H1 (cell line): ENCODE measurements around the gene ADGRV1. TPM values are rescaled to one million over a fixed set of nuclear protein-coding genes. Genes with fewer than 3 reads are reported as not detected.

Experiments used
- CTCF ChIA-PET: fragments of 300-600 bp; sonication (Branson Sonifier 250); formaldehyde crosslinking; loops from one replicate; lab custom pipeline; 2021; ENCODE audit not compliant: partially characterized antibody; lab: Charles Lee
- POLR2A ChIA-PET: fragments of 300-600 bp; sonication (Branson Sonifier 250); formaldehyde crosslinking; loops from one replicate; lab custom pipeline; 2021; ENCODE audit warnings: inconsistent platforms; ENCODE audit not compliant: partially characterized antibody; lab: Charles Lee
- DNase-seq, 2 experiments: peaks; one replicate each; pipeline versions ENCODE4 v3.0.0 to v3.0.0-alpha.2; 2010 to 2022; ENCODE audit warnings: low spot score in 2 of 2, low read depth in 1 of 2, mixed read lengths in 1 of 2
- FAIRE-seq: peaks from 2 replicates; lab custom pipeline; 2011; peaks lifted over from hg19 to GRCh38; lab: Jason Lieb, UNC
- H2AFZ ChIP-seq: 2 replicates; pipeline ENCODE4 v1.8.1; 2012; ENCODE audit warnings: low read length, inconsistent platforms
- H2AK5ac ChIP-seq: 2 replicates; pipeline ENCODE4 v1.6.1; 2013; ENCODE audit warnings: low read depth, low read length
- H2BK120ac ChIP-seq: replicated peaks from 2 replicates; pipeline ENCODE3; 2013; ENCODE audit warnings: low read depth, low read length, inconsistent platforms
- H2BK12ac ChIP-seq: 2 replicates; pipeline ENCODE4 v1.6.1; 2013; ENCODE audit warnings: low read depth, low read length
- H2BK15ac ChIP-seq: 2 replicates; pipeline ENCODE4 v1.6.1; 2013; ENCODE audit warnings: low read length
- H2BK20ac ChIP-seq: 2 replicates; pipeline ENCODE4 v1.6.1; 2013; ENCODE audit warnings: low read length
- H2BK5ac ChIP-seq: 2 replicates; pipeline ENCODE4 v1.6.1; 2013; ENCODE audit warnings: low read depth, low read length
- H3K14ac ChIP-seq: 2 replicates; pipeline ENCODE4 v1.6.1; 2013; ENCODE audit warnings: inconsistent platforms; ENCODE audit not compliant: insufficient read length
- H3K18ac ChIP-seq: 2 replicates; pipeline ENCODE4 v1.6.1; 2013; ENCODE audit warnings: low read length; ENCODE audit errors: extremely low read depth
- H3K23ac ChIP-seq: 2 replicates; pipeline ENCODE4 v1.6.1; 2013; ENCODE audit warnings: inconsistent platforms; ENCODE audit not compliant: insufficient read length
- H3K23me2 ChIP-seq: 2 replicates; pipeline ENCODE4 v1.6.1; 2013; ENCODE audit warnings: low read depth, low read length
- H3K27ac ChIP-seq: 2 replicates; pipeline ENCODE4 v1.6.1; 2011; ENCODE audit warnings: low read depth, low read length, inconsistent platforms
- H3K27me3 ChIP-seq, 4 experiments: replicated peaks in 1 of 4; 1 replicate in 1 of 4; 2 replicates in 3 of 4; pipeline versions ENCODE4 v1.6.1 to v1.8.1; 2011 to 2013; ENCODE audit warnings: low read length in 3 of 4, mild to moderate bottlenecking in 3 of 4, inconsistent platforms in 2 of 4, mixed read lengths in 2 of 4, moderate library complexity in 1 of 4; ENCODE audit not compliant: control insufficient read depth in 3 of 4, insufficient read depth in 3 of 4; ENCODE audit errors: extremely low read depth in 1 of 4
- H3K36me3 ChIP-seq, 4 experiments: 2 replicates each; pipeline versions ENCODE4 v1.6.1 to v1.8.1; 2011 to 2013; ENCODE audit warnings: mild to moderate bottlenecking in 4 of 4, low read length in 3 of 4, moderate library complexity in 2 of 4, control low read depth in 1 of 4, inconsistent platforms in 1 of 4; ENCODE audit not compliant: insufficient read depth in 4 of 4, control insufficient read depth in 2 of 4
- H3K4ac ChIP-seq: replicated peaks from 2 replicates; pipeline ENCODE3; 2013; ENCODE audit warnings: low read length, low read depth, mixed read lengths, inconsistent platforms; ENCODE audit not compliant: insufficient read length
- H3K4me1 ChIP-seq, 4 experiments: replicated peaks in 1 of 4; 1 replicate in 1 of 4; 2 replicates in 3 of 4; pipeline versions ENCODE4 v1.6.1 to v1.8.1; 2011 to 2013; ENCODE audit warnings: low read length in 3 of 4, inconsistent platforms in 2 of 4, mixed read lengths in 1 of 4; ENCODE audit not compliant: insufficient read depth in 4 of 4, control insufficient read depth in 3 of 4
- H3K4me2 ChIP-seq, 2 experiments: 2 replicates each; pipeline versions ENCODE4 v1.6.1 to v1.8.1; 2011 to 2013; ENCODE audit warnings: low read depth in 2 of 2, low read length in 2 of 2, control low read depth in 1 of 2, inconsistent platforms in 1 of 2, mild to moderate bottlenecking in 1 of 2; ENCODE audit not compliant: insufficient read depth in 1 of 2
- H3K4me3 ChIP-seq, 4 experiments: fragments of 200-600, 300-600 bp in 1 of 4; sonication (generic), shearing (Covaris generic), sonication (Bioruptor Twin) in 1 of 4; 2 replicates each; pipeline versions ENCODE4 v1.5.1 to v1.8.1; 2011 to 2016; ENCODE audit warnings: low read length in 4 of 4, low read depth in 3 of 4, control low read depth in 2 of 4, inconsistent platforms in 2 of 4, mild to moderate bottlenecking in 2 of 4, mixed read lengths in 1 of 4, moderate library complexity in 1 of 4; ENCODE audit not compliant: insufficient read depth in 2 of 4; ENCODE audit errors: extremely low read depth in 1 of 4
- H3K56ac ChIP-seq: replicated peaks from 2 replicates; pipeline ENCODE3; 2013; ENCODE audit warnings: low read depth, mild to moderate bottlenecking, mixed read lengths, low read length, inconsistent platforms; ENCODE audit not compliant: insufficient read length
- H3K79me1 ChIP-seq: 2 replicates; pipeline ENCODE4 v1.6.1; 2013; ENCODE audit warnings: low read depth, low read length, control low read depth
- H3K79me2 ChIP-seq, 2 experiments: 2 replicates each; pipeline versions ENCODE4 v1.6.1 to v1.8.1; 2012 to 2013; ENCODE audit warnings: low read length in 2 of 2, mild to moderate bottlenecking in 2 of 2, inconsistent platforms in 1 of 2; ENCODE audit not compliant: insufficient read depth in 2 of 2, control insufficient read depth in 1 of 2
- H3K9ac ChIP-seq, 4 experiments: replicated peaks in 1 of 4; 1 replicate in 1 of 4; 2 replicates in 3 of 4; pipeline versions ENCODE4 v1.6.1 to v1.8.1; 2011 to 2013; ENCODE audit warnings: low read depth in 3 of 4, low read length in 3 of 4, control low read depth in 2 of 4, mild to moderate bottlenecking in 2 of 4, moderate library complexity in 2 of 4, inconsistent platforms in 1 of 4; ENCODE audit errors: extremely low read depth in 1 of 4
- H3K9me3 ChIP-seq, 2 experiments: 2 replicates each; pipeline versions ENCODE4 v1.6.1 to v1.8.1; 2012 to 2013; ENCODE audit warnings: mild to moderate bottlenecking in 2 of 2, moderate library complexity in 2 of 2, control low read depth in 1 of 2, inconsistent platforms in 1 of 2, low read depth in 1 of 2, low read length in 1 of 2, mixed read lengths in 1 of 2; ENCODE audit not compliant: insufficient read depth in 2 of 2
- H4K20me1 ChIP-seq, 2 experiments: replicated peaks in 1 of 2; 2 replicates each; pipeline versions ENCODE3 to v1.8.1; 2011 to 2013; ENCODE audit warnings: inconsistent platforms in 2 of 2, low read length in 2 of 2, mild to moderate bottlenecking in 1 of 2; ENCODE audit not compliant: insufficient read depth in 2 of 2, control insufficient read depth in 1 of 2
- H4K5ac ChIP-seq: 2 replicates; pipeline ENCODE4 v1.6.1; 2013; ENCODE audit warnings: low read length, low read depth, mixed read lengths, inconsistent platforms; ENCODE audit not compliant: insufficient read length
- H4K8ac ChIP-seq: 2 replicates; pipeline ENCODE4 v1.8.0; 2013; ENCODE audit warnings: mild to moderate bottlenecking, moderate library complexity, low read length, inconsistent platforms; ENCODE audit not compliant: insufficient read depth; ENCODE audit errors: extremely low read depth
- H4K91ac ChIP-seq: replicated peaks from 2 replicates; pipeline ENCODE3; 2013; ENCODE audit warnings: low read length, mixed read lengths, inconsistent platforms; ENCODE audit not compliant: insufficient read length
- BCL11A ChIP-seq, 2 experiments: IDR thresholded peaks; one replicate each; pipeline ENCODE4 v1.6.1; 2011; ENCODE audit warnings: low read depth in 2 of 2, low read length in 2 of 2, mild to moderate bottlenecking in 2 of 2
- JUN ChIP-seq: IDR thresholded peaks from 2 replicates; pipeline ENCODE4 v1.6.1; 2011; ENCODE audit warnings: low read depth, mild to moderate bottlenecking, improper control_type of control experiment, low read length
- KDM5A ChIP-seq: fragments of 200-600 bp; IDR thresholded peaks from 2 replicates; pipeline ENCODE4 v1.7.1; 2012; ENCODE audit warnings: mild to moderate bottlenecking, low read length, inconsistent platforms, mixed read lengths
- RAD21 ChIP-seq, 2 experiments: IDR thresholded peaks in 1 of 2; conservative IDR thresholded peaks in 1 of 2; 2 replicates each; pipeline ENCODE4 v1.6.1; 2011; ENCODE audit warnings: low read depth in 2 of 2, low read length in 2 of 2, improper control_type of control experiment in 1 of 2, inconsistent platforms in 1 of 2, mild to moderate bottlenecking in 1 of 2, moderate library complexity in 1 of 2
- RXRA ChIP-seq: IDR thresholded peaks from 2 replicates; pipeline ENCODE4 v1.6.1; 2011; ENCODE audit warnings: low read depth, mild to moderate bottlenecking, low read length, moderate library complexity; ENCODE audit not compliant: insufficient read depth
- SIN3A ChIP-seq, 2 experiments: IDR thresholded peaks in 1 of 2; conservative IDR thresholded peaks in 1 of 2; 2 replicates each; pipeline ENCODE4 v1.6.1; 2011 to 2012; ENCODE audit warnings: low read length in 2 of 2, improper control_type of control experiment in 1 of 2, low read depth in 1 of 2, mild to moderate bottlenecking in 1 of 2
- TAF1 ChIP-seq: IDR thresholded peaks from 2 replicates; pipeline ENCODE4 v1.6.1; 2011; ENCODE audit warnings: mild to moderate bottlenecking, low read depth, low read length
- TBP ChIP-seq: IDR thresholded peaks from 2 replicates; pipeline ENCODE4 v1.6.1; 2011; ENCODE audit warnings: low read depth, low read length, improper control_type of control experiment
- polyA plus RNA-seq, 7 experiments: library from polyadenylated mRNA; depleted of rRNA in 3 of 7; stranded (reverse) in 5 of 7; unstranded in 2 of 7; fragments of >200 nt in 5 of 7; fragments of 200-250 nt in 2 of 7; gene quantifications; 1 replicate in 5 of 7; 2 replicates in 1 of 7; 4 replicates in 1 of 7; pipeline versions ENCODE4 v1.2.1 to v1.2.3, GENCODE V29; 2011 to 2013; ENCODE audit warnings: missing spikeins in 2 of 7, mixed read lengths in 2 of 7
- total RNA-seq: library from RNA; stranded (reverse); fragmentation: NEBNext Ultra II Directional; extraction: Animal tissue kit (Norgen Biotek cat#: 25700); gene quantifications from 2 replicates; pipeline ENCODE4 v1.2.1, GENCODE V29; 2021

Gene ADGRV1
- total and polyA plus RNA-seq, 2 of the 8 experiments (the other 6 are each of a cell fraction or from before 2014, with no cell fraction given) = 53.1 to 62.2 TPM

DNA sequence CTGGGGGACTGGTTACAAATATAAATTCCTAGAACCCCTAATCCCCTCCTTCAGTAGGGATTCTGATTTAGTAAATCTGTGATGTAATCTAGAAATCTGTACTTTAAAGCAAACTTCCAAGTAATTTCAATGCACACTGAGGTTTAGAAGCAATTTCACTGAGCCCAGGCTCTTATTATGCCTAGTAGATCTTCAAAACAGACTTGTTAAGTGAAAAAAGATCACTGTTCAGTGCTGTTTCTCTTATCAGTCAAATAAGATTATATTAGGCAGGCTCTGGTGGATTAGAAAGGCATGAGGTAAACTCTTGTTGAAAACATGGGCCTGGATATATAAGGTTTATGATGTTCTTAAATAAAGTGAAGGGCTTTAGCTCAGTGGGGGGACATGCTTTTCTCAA, 293.9 kb downstream of the ADGRV1 start:
- H3K79me1 ChIP-seq = no peaks in the 10 kb centered on the region
- H3K4me2 ChIP-seq = no peak overlapping the region
- no peak overlapping the region for H2AFZ ChIP-seq
- H2BK20ac ChIP-seq = no peak overlapping the region
- no peak overlapping the region for H4K91ac ChIP-seq
- no peak overlapping the region for H3K4ac ChIP-seq
- no peak overlapping the region for H3K14ac ChIP-seq
- H3K4me1 ChIP-seq = no peaks in the 10 kb centered on the region
- H3K56ac ChIP-seq = no peak overlapping the region
- no peak overlapping the region for H3K27ac ChIP-seq
- no peak overlapping the region for H2BK15ac ChIP-seq
- H3K18ac ChIP-seq = no peak overlapping the region
- no peak overlapping the region for H4K8ac ChIP-seq
- no peak overlapping the region for H2BK12ac ChIP-seq
- H3K4me3 ChIP-seq = no peak overlapping the region
- no peak overlapping the region for H4K5ac ChIP-seq
- FAIRE-seq (no peak), DNase-seq (no peak)
- H3K9me3 ChIP-seq = no peaks in the 10 kb centered on the region; a peak in 1 of 4 replicates
- POLR2A ChIA-PET = no interaction called here
- TF ChIP-seq RAD21 (IDR thresholded peaks at IDR 0.05 in 1 of 2, conservative IDR thresholded peaks at IDR 0.05 in 1 of 2; ENCODE audit: low read depth in 2 of 2, low read length in 2 of 2) = no peak
- TF ChIP-seq JUN = no peak
- no peak for TF ChIP-seq KDM5A
- no peak for TF ChIP-seq TAF1
- no peak for TF ChIP-seq RXRA
- TF ChIP-seq BCL11A (IDR thresholded peaks at IDR 0.05; ENCODE audit: low read depth in 2 of 2, low read length in 2 of 2) = no peak
- TF ChIP-seq TBP = no peak
- no peak for TF ChIP-seq SIN3A (conservative IDR thresholded peaks at IDR 0.05 in 1 of 2, IDR thresholded peaks at IDR 0.05 in 1 of 2; ENCODE audit: low read depth in 1 of 2, low read length in 2 of 2)
- no peak overlapping the region for H2BK5ac ChIP-seq
- peaks cover 0 to 25% (median 9%) of the 10 kb centered on the region in 4 experiments; a peak in 4 of 8 replicates for H3K36me3 ChIP-seq
- H3K23ac ChIP-seq = no peak overlapping the region
- no peak overlapping the region for H2AK5ac ChIP-seq
- H2BK120ac ChIP-seq = no peak overlapping the region
- CTCF ChIA-PET = no interaction called here
- no peaks in the 10 kb centered on the region for H3K27me3 ChIP-seq
- peaks cover 0 to 2% of the 10 kb centered on the region in 2 experiments for H4K20me1 ChIP-seq
- peaks cover 3% of the 10 kb centered on the region; the same call in 1 of the 2 replicates for H3K23me2 ChIP-seq
- H3K79me2 ChIP-seq = no peaks in the 10 kb centered on the region
- H3K9ac ChIP-seq = no peak overlapping the region
